GM20431 (cell line): Measurements from ENCODE around the gene DEFB131A.
"Not testable (repeated sequence)": the region's sequence is repeated elsewhere in the genome, so short reads cannot be mapped to it uniquely, and the experiment has no call there.

Experiments used
- in situ Hi-C: fragments of 300-500 bp; cut with MseI, MboI; formaldehyde crosslinking; loops from one replicate; pipeline ENCODE4 v1.15.0; 2020; ENCODE audit warnings: low sequenced_read_pairs; ENCODE audit not compliant: unreplicated experiment

The DEFB131A gene, protein sequence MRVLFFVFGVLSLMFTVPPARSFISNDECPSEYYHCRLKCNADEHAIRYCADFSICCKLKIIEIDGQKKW

DNA sequence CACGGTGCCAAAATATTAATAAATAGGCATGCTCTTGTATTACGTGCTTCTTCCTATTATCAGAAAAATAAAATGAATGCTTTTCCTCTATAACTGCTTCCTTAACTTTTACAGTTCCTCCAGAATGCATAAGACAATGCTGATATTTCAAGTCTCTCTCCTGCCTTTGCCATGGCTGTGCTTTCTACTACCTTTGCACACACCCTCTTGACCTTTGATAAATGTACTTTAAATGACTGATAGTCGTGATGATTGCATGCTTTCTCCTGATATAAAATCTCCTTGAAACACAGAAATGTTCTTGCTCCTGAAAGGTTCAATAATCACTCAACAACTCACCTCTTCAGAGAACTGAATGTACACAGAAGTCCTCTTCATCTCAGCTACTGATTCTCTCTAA, at the start of gene DEFB131A:
Gene DEFB131A, plus strand, starts transcription at position 301 of the 400 bp plus-strand sequence. CDS start 120 bp downstream, outside the sequence.
- in situ Hi-C loops: not testable (repeated sequence)

- in situ Hi-C loops: not testable (repeated sequence)
These were observed 38.4 kb upstream of the DEFB131A start for GRCh38 chr4:9405774-9406173.

DNA sequence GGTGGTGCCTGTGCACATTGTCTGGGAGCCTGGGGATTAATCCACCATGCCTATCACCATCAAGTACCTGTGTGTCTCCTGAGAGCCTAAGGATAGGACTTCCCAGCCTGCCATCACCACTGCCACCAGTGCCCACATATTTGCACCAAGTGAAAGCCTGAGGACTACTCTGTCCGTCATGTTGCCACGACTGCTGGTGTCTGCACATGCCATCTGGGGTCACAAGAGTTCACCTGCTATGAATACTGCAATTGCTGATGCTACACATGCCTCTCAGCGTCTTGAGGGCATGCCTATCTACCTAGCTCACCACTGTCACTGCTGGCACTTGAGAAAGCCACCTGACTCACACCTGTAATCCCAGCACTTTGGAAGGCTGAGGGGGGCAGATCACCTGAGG, 37.7 kb upstream of the DEFB131A start:
- in situ Hi-C loops: not testable (repeated sequence)

GRCh38 chr4:9409793-9410192, 34.4 kb upstream of the DEFB131A start:
- in situ Hi-C loops: no loop called here

DNA sequence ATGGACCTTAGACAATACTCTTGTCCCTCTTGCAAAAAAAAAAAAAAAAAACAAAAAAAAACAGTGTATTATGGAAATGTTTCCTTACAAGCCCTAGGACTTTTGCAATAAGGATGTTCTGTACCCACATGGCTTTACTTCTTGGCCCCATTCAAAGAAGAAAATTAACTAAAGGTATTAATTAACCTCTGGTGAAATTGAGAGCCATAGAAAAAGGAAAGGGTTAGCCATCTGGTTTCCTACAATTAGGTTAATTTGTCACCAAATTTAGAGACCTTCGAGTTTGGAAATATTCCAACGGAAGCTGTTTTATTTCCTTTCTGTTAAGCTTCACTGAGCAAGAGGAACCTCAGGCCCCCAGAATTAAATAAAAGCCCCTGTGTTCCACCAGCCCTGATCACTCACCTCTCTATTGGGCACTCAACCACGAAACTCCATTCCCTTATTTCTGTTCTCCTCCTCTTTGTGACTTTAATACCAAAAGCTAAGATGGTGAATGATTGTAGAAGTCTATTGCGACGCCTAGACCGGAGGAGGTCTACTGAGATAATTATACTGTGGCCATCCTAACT, 22.2 kb upstream of the DEFB131A start:
- in situ Hi-C loops: not testable (repeated sequence)

DNA sequence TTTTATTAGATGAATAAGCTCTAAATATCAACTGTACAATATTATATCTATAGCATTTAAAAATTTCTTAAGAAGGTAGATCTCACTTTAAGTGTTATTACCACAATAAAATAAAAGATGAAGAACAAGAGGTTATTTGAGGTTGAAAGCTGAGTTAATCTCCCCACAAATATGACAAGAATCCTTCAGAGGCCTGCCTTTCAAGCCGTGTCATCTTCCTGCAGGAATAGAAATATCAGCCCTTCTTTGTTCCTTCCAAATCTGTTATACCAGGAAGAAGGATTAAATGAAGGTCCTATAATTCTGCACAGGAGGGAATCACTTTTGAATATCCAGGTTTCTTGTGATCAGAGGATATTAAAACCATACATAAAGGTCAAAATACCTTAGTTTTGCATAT, 18.3 kb upstream of the DEFB131A start:
- in situ Hi-C loops: not testable (repeated sequence)

DNA sequence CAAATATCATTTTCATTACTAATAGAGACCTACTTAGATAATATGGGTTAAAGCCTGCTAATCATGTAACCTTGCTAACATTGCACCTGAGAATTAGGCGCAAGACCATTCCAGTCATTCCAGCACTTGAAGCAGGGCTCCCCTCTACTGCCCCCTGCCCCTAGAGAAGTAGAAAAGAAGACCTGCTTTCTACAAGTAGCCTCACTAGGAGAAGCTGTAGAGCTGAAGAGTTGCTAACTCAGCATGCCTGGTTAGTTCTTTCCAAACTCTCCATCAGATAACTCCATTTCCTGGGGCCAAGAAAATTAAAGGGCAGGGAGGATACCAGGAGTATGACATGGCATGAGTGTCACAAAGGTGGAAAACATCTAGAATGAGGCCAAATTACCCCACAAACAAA, 14.2 kb upstream of the DEFB131A start:
- in situ Hi-C loops: not testable (repeated sequence)

- in situ Hi-C loops: not testable (repeated sequence)
These were observed 10.9 kb upstream of the DEFB131A start for GRCh38 chr4:9433320-9433719.

GRCh38 chr4:9436728-9437127, 7.5 kb upstream of the DEFB131A start:
- in situ Hi-C loops: not testable (repeated sequence)

GRCh38 chr4:9442355-9442754, 1.9 kb upstream of the DEFB131A start:
- in situ Hi-C loops: not testable (repeated sequence)

DNA sequence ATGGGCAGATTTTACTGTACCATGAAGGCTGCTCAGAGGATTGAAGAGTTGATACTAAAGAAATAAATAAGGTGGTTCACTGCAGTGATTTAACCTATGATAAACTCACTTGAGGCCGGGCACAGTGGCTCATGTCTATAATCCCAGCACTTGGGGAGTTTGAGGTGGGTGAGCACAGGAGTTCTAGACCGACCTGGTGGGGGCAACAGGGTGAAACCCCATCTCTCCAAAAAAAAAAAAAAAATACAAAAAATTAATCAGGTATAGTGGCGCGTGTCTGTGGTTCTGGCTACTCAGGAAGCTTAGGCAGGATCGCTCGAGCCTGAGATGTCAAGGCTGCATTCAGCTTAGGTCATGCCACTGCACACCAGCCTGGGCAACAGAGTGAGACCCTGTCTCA, 467 bp downstream of the DEFB131A start:
- in situ Hi-C loops: not testable (repeated sequence)

GRCh38 chr4:9452251-9452650, 8.0 kb downstream of the DEFB131A start:
- in situ Hi-C loops: not testable (repeated sequence)

- in situ Hi-C loops: not testable (repeated sequence)
These were observed 10.1 kb downstream of the DEFB131A start for GRCh38 chr4:9454284-9454683.

DNA sequence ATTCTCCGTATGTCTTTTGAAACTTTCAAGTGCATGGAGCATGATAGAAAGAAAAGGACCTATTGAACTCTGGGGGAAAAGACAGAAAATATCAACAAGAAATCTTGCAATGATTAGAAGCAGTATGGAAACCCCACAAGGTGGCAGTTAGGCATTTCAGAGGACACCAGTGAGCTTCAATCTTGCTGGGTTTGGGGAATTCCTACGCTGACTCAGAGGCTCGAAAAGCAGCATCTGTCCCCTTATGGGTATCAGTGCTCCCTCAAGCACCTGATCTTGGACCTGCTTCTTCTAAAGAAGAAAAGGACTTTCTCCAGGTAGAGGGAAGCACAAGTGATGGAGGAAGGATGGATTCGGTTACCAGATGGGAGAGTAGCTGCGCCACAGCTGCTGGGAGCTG, 10.8 kb downstream of the DEFB131A start:
- in situ Hi-C loops: not testable (repeated sequence)

GRCh38 chr4:9479466-9479865, 35.3 kb downstream of the DEFB131A start:
- in situ Hi-C loops: not testable (repeated sequence)

DNA sequence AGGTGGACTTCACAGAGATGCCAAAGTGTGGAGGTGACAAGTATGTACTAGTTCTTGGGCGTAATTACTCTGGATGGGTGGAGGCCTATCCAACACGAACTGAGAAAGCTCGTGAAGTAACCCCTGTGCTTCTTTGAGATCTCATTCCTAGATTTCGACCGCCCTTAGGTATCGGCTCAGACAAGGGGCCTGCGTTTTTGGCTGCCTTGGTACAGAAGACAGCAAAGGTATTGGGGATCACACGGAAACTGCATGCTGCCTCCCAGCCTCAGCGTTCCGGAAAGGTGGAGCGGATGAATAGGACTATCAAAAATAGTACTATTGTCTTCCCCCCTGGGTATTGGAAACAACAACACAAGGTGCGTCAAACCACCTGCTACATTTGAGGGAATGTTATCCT, 35.9 kb downstream of the DEFB131A start:
- in situ Hi-C loops: not testable (repeated sequence)

- in situ Hi-C loops: not testable (repeated sequence)
These were observed 38.7 kb downstream of the DEFB131A start for GRCh38 chr4:9482871-9483270.

GRCh38 chr4:9483682-9484081, 39.5 kb downstream of the DEFB131A start:
- in situ Hi-C loops: not testable (repeated sequence)

DNA sequence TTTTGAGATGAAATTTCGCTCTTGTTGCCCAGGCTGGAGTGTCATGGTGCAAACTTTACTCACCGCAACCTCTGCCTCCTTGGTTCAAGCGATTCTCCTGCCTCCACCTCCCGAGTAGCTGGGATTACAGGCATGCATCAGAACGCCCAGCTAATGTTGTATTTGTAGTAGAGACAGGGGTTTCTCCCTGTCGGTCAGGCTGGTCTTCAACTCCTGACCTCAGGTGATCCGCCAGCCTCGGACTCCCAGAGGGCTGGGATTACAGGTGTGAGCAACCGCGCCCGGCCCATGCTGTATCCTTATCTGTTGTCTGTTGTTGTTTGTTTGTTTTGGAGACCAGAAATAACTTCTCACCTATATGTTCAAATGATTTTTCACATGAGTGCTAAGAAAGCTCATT, 42.7 kb downstream of the DEFB131A start:
- in situ Hi-C loops: not testable (repeated sequence)

- in situ Hi-C loops: not testable (repeated sequence)
These were observed 44.6 kb downstream of the DEFB131A start for GRCh38 chr4:9488796-9489195.

- in situ Hi-C loops: not testable (repeated sequence)
These were observed 46.3 kb downstream of the DEFB131A start for GRCh38 chr4:9490496-9490895.

- in situ Hi-C loops: not testable (repeated sequence)
These were observed 46.8 kb downstream of the DEFB131A start for GRCh38 chr4:9490986-9491385.
